ENCODE results near the gene CCR5. TPM values are rescaled to one million over a fixed set of nuclear protein-coding genes. Genes with fewer than 3 reads are reported as not detected.
"Not testable (repeated sequence)": the region's sequence is repeated elsewhere in the genome, so short reads cannot be mapped to it uniquely, and the experiment has no call there.

CCR5 gene
- under 0.01 TPM in 1 of 2 replicates, not detected in the other for total RNA-seq

GRCh38 chr3:46370839-46371518, at the start of gene CCR5:
Gene CCR5 (plus strand): TSS chr3:46370946. CDS start chr3:46372903, 1,957 bp downstream.
- TF ChIP-seq CTCF (IDR thresholded peaks at IDR 0.05; ENCODE audit: insufficient read depth, low read depth, low read length), result no peak
- no peak within 1 kb of the TSS for H3K4me3 ChIP-seq (ENCODE audit: low read depth, low read length)
- DNase-seq (ENCODE audit: low read depth), result no peak

- H3K4me3 ChIP-seq (ENCODE audit: low read depth, low read length), result no peak overlapping the region
- no peak for TF ChIP-seq CTCF (IDR thresholded peaks at IDR 0.05; ENCODE audit: insufficient read depth, low read depth, low read length)
- no peak for DNase-seq (ENCODE audit: low read depth)
These were observed 49.2 kb upstream of the CCR5 start for GRCh38 chr3:46321461-46322104.

- no peak overlapping the region for H3K4me3 ChIP-seq (ENCODE audit: low read depth, low read length)
- TF ChIP-seq CTCF (IDR thresholded peaks at IDR 0.05; ENCODE audit: insufficient read depth, low read depth, low read length), result no peak
- DNase-seq (ENCODE audit: low read depth), result no peak
These were observed 46.7 kb upstream of the CCR5 start for GRCh38 chr3:46324036-46324435.

GRCh38 chr3:46325645-46326300, 45.0 kb upstream of the CCR5 start:
- no peak overlapping the region for H3K4me3 ChIP-seq (ENCODE audit: low read depth, low read length)
- no peak for DNase-seq (ENCODE audit: low read depth)
- no peak for TF ChIP-seq CTCF (IDR thresholded peaks at IDR 0.05; ENCODE audit: insufficient read depth, low read depth, low read length)

GRCh38 chr3:46330676-46331075, 40.1 kb upstream of the CCR5 start:
- DNase-seq (ENCODE audit: low read depth); H3K4me3 ChIP-seq (ENCODE audit: low read depth, low read length): not testable (repeated sequence)

- no peak overlapping the region for H3K4me3 ChIP-seq (ENCODE audit: low read depth, low read length)
- TF ChIP-seq CTCF (IDR thresholded peaks at IDR 0.05; ENCODE audit: insufficient read depth, low read depth, low read length), result no peak
- DNase-seq (ENCODE audit: low read depth), result peak; percentile 60
These were observed 35.8 kb upstream of the CCR5 start for GRCh38 chr3:46334741-46335478.

- DNase-seq (ENCODE audit: low read depth), result no peak
- H3K4me3 ChIP-seq (ENCODE audit: low read depth, low read length), result no peak overlapping the region
- no peak for TF ChIP-seq CTCF (IDR thresholded peaks at IDR 0.05; ENCODE audit: insufficient read depth, low read depth, low read length)
These were observed 35.2 kb upstream of the CCR5 start for GRCh38 chr3:46335541-46335940.

All from fibroblast of villous mesenchyme (primary cell).